GM10248 (cell line): Measurements from ENCODE around the gene CCDC195.

Experiments used
- CTCF ChIA-PET: fragments of 300-600 bp; sonication (Branson Sonifier 250); formaldehyde crosslinking; extraction: SDS; loops from one replicate; lab custom pipeline; 2021; ENCODE audit warnings: antibody characterized with exemption; lab: Yijun Ruan, JAX
- POLR2A ChIA-PET: fragments of 350-650 bp; sonication (Branson Sonifier 250); formaldehyde crosslinking; extraction: SDS; loops from one replicate; lab custom pipeline; 2020; ENCODE audit warnings: antibody characterized with exemption; lab: Yijun Ruan, JAX
- DNase-seq: peaks from one replicate; pipeline ENCODE4 v3.0.0; 2012; ENCODE audit errors: extremely low spot score
- CTCF ChIP-seq: IDR thresholded peaks from 2 replicates; pipeline ENCODE4 v1.5.1; 2012; ENCODE audit warnings: mild to moderate bottlenecking, low read depth; ENCODE audit errors: extremely low read depth, missing control alignments, control extremely low read depth

The CCDC195 gene

GRCh38 chr2:224747765-224748164, 31.6 kb upstream of the CCDC195 start:
- ChIA-PET CTCF (interaction anchor here (1.7 kb wide), 1 partner anchor 9 kb away, joined by 3 read pairs; no protein-coding TSS in a partner anchor), POLR2A (no interaction called here)
- no peak for TF ChIP-seq CTCF

GRCh38 chr2:224736227-224736626, 20.1 kb upstream of the CCDC195 start:
- no peak for TF ChIP-seq CTCF
- DNase-seq: no peak
- ChIA-PET CTCF (no interaction called here), POLR2A (no interaction called here)

More at GRCh38 chr2:224747765-224748164, 31.6 kb upstream of the CCDC195 start:
- no peak for DNase-seq

GRCh38 chr2:224734949-224735348, 18.8 kb upstream of the CCDC195 start:
- ChIA-PET CTCF (no interaction called here), POLR2A (no interaction called here)
- TF ChIP-seq CTCF: no peak
- DNase-seq: no peak

GRCh38 chr2:224731665-224732064, 15.5 kb upstream of the CCDC195 start:
- ChIA-PET CTCF (interaction anchor here (0.9 kb wide), 1 partner anchor 10 kb away, joined by 3 read pairs; no protein-coding TSS in a partner anchor), POLR2A (no interaction called here)
- DNase-seq: no peak
- TF ChIP-seq CTCF: no peak

DNA sequence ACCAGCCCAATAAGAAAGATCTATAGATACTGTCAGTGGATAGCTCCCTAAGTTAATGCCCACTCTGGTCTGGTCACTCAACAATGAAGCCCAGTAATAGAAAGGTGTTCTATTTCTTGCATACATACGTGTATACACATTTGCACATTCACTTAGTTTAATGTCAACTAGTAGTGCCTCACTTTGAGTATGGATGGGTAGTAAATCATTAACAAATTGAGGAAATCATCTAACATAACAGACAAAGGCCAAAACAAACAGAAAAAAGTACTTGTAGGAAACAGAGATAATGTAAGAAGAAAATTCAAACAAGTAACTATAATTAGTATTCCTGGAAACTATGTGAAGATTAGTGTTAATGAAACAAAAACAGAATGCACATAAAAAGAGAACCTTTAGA, 13.3 kb upstream of the CCDC195 start:
- ChIA-PET CTCF (no interaction called here), POLR2A (no interaction called here)
- no peak for DNase-seq
- TF ChIP-seq CTCF: no peak

DNA sequence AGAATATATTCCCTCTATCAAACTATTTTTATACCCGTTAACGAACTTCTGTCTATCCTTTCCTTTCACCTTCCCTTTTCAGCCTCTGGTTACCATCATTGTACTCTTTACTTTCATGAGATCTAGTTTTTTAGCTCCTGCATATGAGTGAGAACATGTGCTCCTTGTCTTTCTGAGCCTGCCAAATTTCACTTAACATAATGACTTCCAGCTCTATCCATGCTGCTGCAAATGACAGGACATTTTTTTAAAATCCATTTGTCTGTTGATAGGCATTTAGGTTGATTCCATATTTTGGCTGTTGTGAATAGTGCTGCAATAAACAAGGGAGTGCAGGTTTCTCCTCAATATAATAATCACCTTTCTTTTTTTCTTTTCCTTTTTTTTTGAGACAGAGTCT, 8.2 kb upstream of the CCDC195 start:
- no peak for TF ChIP-seq CTCF
- ChIA-PET CTCF (interaction anchor here (0.9 to 1.4 kb wide), 4 partner anchors 22 to 391 kb away, joined by 3 to 4 read pairs (median 3); no protein-coding TSS in a partner anchor), POLR2A (no interaction called here)
- DNase-seq: no peak
